Measurements from ENCODE around the gene RAPSN. TPM values are rescaled to one million over a fixed set of nuclear protein-coding genes. Genes with fewer than 3 reads are reported as not detected.

Gene RAPSN
- total RNA-seq, 1 donor from 2014 or later, result not detected

DNA sequence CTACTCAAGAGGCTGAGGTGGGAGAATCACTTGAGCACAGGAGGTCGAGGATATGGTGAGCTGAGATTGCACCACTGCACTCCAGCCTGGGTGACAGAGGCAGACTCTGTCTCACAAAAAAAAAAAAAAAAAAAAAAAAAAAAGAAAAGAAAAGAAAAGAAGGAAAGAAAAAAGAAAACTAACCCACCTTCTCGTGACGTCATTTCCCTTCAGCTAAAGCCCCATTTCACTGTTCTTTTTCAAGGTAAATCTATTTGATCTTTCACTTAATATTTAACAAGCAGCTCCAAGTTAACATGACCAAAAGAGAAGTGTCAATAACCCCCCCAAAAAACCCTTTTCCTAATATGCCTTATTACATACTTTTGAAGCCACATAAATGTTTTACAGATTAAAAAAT lies 5.1 kb downstream of the RAPSN start:
- Mint-ChIP-seq H3K4me1 (no peaks in the 10 kb centered on the region), H3K27ac (no peak overlapping the region), H3K9me3 (no peaks in the 10 kb centered on the region), H3K27me3 (ENCODE audit: insufficient read depth, low read depth) (peaks cover 2% of the 10 kb centered on the region), H3K4me3 (no peak overlapping the region), H3K36me3 (no peaks in the 10 kb centered on the region)
- Histone ChIP-seq H3K9me3 (ENCODE audit: low read depth) (no peaks in the 10 kb centered on the region), H3K36me3 (no peaks in the 10 kb centered on the region), H3K27ac (no peak overlapping the region), H3K4me2 (no peak overlapping the region), H4K20me1 (ENCODE audit: low read depth) (no peaks in the 10 kb centered on the region), H3K4me3 (no peak overlapping the region), H3F3A (ENCODE audit: low read depth) (no peaks in the 10 kb centered on the region), H3K9ac (no peak overlapping the region), H3K79me2 (ENCODE audit: low read depth) (no peaks in the 10 kb centered on the region), H3K4me1 (no peaks in the 10 kb centered on the region), H3K27me3 (no peaks in the 10 kb centered on the region), H2AFZ (replicated peaks) (no peak overlapping the region)
- no peak for DNase-seq (ENCODE audit: low spot score)
- TF ChIP-seq CTCF (IDR thresholded peaks at IDR 0.05), result no peak
- no peak for TF ChIP-seq EZH2 (IDR thresholded peaks at IDR 0.05)
- TF ChIP-seq EZH2phosphoT487 (IDR thresholded peaks at IDR 0.05), result no peak

DNA sequence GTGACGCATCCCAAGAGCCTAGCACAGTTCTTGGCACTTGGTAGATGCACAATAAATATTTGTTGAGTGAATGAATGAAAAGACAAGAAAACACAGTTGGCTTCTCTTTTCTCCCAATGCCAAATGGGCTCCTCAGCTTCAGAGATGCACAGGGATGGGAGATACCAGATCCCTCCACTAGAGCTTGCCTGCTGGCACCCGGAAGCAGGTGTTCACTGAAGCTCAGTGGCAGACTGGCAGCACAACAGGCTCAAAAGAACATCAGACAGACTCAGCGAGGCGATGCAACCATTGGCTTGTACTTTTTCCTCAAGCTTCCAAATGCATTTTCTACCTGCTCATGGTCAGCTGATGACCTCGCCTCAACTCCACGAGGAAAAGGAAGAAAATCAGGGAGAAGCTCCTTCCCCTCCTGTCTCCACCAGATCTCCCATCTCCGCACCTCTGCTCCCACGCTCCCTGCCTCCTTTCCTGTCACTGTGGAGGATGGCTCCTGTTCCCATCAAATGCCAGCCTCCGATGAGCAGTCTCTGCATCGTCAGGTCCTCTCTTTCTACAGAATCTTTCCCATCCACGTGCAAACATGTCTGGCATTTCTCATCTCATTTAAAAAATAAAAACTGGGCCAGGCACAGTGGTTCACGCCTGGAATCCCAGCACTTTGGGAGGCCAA lies 5.8 kb downstream of the RAPSN start:
- no peaks in the 10 kb centered on the region for H3K27me3 ChIP-seq
- Mint-ChIP-seq H3K27me3 (ENCODE audit: insufficient read depth, low read depth) (peaks cover 2% of the 10 kb centered on the region), H3K4me1 (no peaks in the 10 kb centered on the region), H3K27ac (no peak overlapping the region), H3K36me3 (no peaks in the 10 kb centered on the region), H3K9me3 (no peaks in the 10 kb centered on the region), H3K4me3 (no peak overlapping the region)
- no peaks in the 10 kb centered on the region for H3K36me3 ChIP-seq
- no peaks in the 10 kb centered on the region for H3F3A ChIP-seq (ENCODE audit: low read depth)
- no peak overlapping the region for H2AFZ ChIP-seq (replicated peaks)
- H3K4me1 ChIP-seq, result no peaks in the 10 kb centered on the region
- no peak overlapping the region for H3K9ac ChIP-seq
- no peak overlapping the region for H3K4me3 ChIP-seq
- H3K79me2 ChIP-seq (ENCODE audit: low read depth), result no peaks in the 10 kb centered on the region
- TF ChIP-seq CTCF (IDR thresholded peaks at IDR 0.05) (peak; percentile 15), EZH2phosphoT487 (IDR thresholded peaks at IDR 0.05) (no peak)
- no peak for DNase-seq (ENCODE audit: low spot score)
- H3K9me3 ChIP-seq (ENCODE audit: low read depth), result no peaks in the 10 kb centered on the region
- no peaks in the 10 kb centered on the region for H4K20me1 ChIP-seq (ENCODE audit: low read depth)
- no peak overlapping the region for H3K4me2 ChIP-seq
- no peak overlapping the region for H3K27ac ChIP-seq

GRCh38 chr11:47442514-47442913 lies 6.4 kb downstream of the RAPSN start:
- Histone ChIP-seq H3K4me3 (no peak overlapping the region), H3K9me3 (ENCODE audit: low read depth) (no peaks in the 10 kb centered on the region), H3K27ac (no peak overlapping the region), H3K9ac (peak overlapping the region; percentile 13), H3K27me3 (no peaks in the 10 kb centered on the region), H3K4me1 (no peaks in the 10 kb centered on the region), H3K4me2 (no peak overlapping the region), H2AFZ (replicated peaks) (no peak overlapping the region), H3K36me3 (no peaks in the 10 kb centered on the region), H4K20me1 (ENCODE audit: low read depth) (no peaks in the 10 kb centered on the region), H3K79me2 (ENCODE audit: low read depth) (no peaks in the 10 kb centered on the region), H3F3A (ENCODE audit: low read depth) (no peaks in the 10 kb centered on the region)
- Mint-ChIP-seq H3K9me3 (no peaks in the 10 kb centered on the region), H3K4me1 (no peaks in the 10 kb centered on the region), H3K27ac (no peak overlapping the region), H3K4me3 (no peak overlapping the region), H3K27me3 (ENCODE audit: insufficient read depth, low read depth) (peaks cover 2% of the 10 kb centered on the region), H3K36me3 (no peaks in the 10 kb centered on the region)
- TF ChIP-seq CTCF (IDR thresholded peaks at IDR 0.05), result no peak
- no peak for TF ChIP-seq EZH2 (IDR thresholded peaks at IDR 0.05)
- TF ChIP-seq EZH2phosphoT487 (IDR thresholded peaks at IDR 0.05), result no peak
- DNase-seq (ENCODE audit: low spot score), result no peak

Measured in neural progenitor cell (in vitro differentiated cells).